HUES6 (cell line): ENCODE results near the gene FAM124B.
A peak's percentile ranks its signal among the peaks of the same experiment; 100 is the strongest.

ENCODE experiments used
- H3K27ac ChIP-seq: 2 replicates; pipeline ENCODE4 v1.7.0; 2013; ENCODE audit warnings: low read depth, mild to moderate bottlenecking, low read length, inconsistent platforms
- H3K27me3 ChIP-seq: 2 replicates; pipeline ENCODE4 v1.6.1; 2013; ENCODE audit warnings: low read length; ENCODE audit not compliant: control insufficient read depth, insufficient read depth
- H3K36me3 ChIP-seq: 2 replicates; pipeline ENCODE4 v1.6.1; 2013; ENCODE audit warnings: low read length; ENCODE audit not compliant: control insufficient read depth, insufficient read depth
- H3K4me1 ChIP-seq: 2 replicates; pipeline ENCODE4 v1.6.1; 2013; ENCODE audit warnings: low read length; ENCODE audit not compliant: control insufficient read depth, insufficient read depth
- H3K4me3 ChIP-seq: 2 replicates; pipeline ENCODE4 v1.5.1; 2013; ENCODE audit warnings: low read depth, low read length
- H3K9ac ChIP-seq: one replicate; pipeline ENCODE4 v1.6.1; 2013; ENCODE audit warnings: mild to moderate bottlenecking, low read length
- H3K9me3 ChIP-seq: 2 replicates; pipeline ENCODE4 v1.6.1; 2013; ENCODE audit warnings: low read depth, low read length; ENCODE audit not compliant: control insufficient read depth, insufficient read depth

The FAM124B gene

DNA sequence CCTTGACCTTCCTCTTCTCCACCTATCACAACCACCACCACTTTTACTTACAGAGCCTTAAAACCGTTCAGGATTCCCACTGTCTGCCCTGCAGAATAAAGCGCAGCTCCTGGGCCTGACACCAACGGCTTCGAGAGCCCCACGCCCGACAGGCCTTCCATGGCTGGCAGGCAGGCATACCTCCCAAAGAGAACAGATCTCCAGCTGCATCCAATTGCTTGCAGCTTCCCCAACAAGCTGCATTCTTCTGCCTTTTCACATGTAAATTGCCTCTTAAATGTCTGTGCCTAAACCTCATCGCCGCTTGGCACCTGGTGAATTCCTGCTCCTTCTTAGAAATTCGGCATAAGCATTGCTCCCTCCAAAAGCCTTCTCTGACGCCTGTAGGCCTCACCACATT, 31.5 kb upstream of the FAM124B start:
- Histone ChIP-seq H3K4me3 (peak overlapping the region; percentile 5; the same call in 1 of the 2 replicates), H3K9me3 (peaks cover 34% of the 10 kb centered on the region), H3K9ac (no peak overlapping the region), H3K27ac (peak overlapping the region; percentile 70), H3K4me1 (peaks cover 10% of the 10 kb centered on the region; the same call in 1 of the 2 replicates), H3K36me3 (no peaks in the 10 kb centered on the region), H3K27me3 (no peaks in the 10 kb centered on the region)

DNA sequence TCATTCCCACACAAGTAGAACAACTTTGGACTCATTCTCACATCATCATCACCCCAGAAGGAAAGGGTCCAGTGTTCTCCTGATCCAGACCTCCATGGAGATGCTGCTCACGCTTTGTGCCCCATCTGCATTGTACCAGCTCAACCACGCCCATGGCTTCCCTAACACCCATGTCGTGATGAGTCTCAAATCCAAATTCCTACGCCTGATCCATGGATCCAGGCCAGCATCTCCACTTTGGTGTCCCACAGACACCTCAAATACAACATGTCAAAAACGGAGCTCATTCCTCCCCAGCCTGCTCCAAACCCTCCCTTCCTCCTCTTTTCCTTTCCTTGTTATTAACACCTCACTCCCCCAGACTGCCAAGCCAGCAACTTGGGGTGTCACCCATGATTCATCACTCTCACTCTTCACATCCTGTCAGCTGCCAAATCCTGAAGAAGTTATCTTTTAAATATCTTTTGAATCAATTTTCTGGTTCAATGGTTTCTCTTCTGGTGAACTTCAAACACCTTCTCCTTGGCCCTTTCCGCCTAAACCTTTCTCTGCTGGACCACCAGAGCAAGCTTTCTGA, 30.2 kb upstream of the FAM124B start:
- Histone ChIP-seq H3K9ac (no peak overlapping the region), H3K27ac (no peak overlapping the region), H3K9me3 (peaks cover 30% of the 10 kb centered on the region), H3K4me3 (no peak overlapping the region), H3K36me3 (no peaks in the 10 kb centered on the region), H3K27me3 (no peaks in the 10 kb centered on the region), H3K4me1 (peaks cover 10% of the 10 kb centered on the region; the same call in 1 of the 2 replicates)

- peaks cover 10% of the 10 kb centered on the region; the same call in 1 of the 2 replicates for H3K4me1 ChIP-seq
- no peak overlapping the region for H3K4me3 ChIP-seq
- no peaks in the 10 kb centered on the region for H3K27me3 ChIP-seq
- H3K9me3 ChIP-seq: peaks cover 42% of the 10 kb centered on the region
- no peak overlapping the region for H3K27ac ChIP-seq
- no peaks in the 10 kb centered on the region for H3K36me3 ChIP-seq
- H3K9ac ChIP-seq: no peak overlapping the region
These were observed 27.5 kb upstream of the FAM124B start for GRCh38 chr2:224429441-224429810.

DNA sequence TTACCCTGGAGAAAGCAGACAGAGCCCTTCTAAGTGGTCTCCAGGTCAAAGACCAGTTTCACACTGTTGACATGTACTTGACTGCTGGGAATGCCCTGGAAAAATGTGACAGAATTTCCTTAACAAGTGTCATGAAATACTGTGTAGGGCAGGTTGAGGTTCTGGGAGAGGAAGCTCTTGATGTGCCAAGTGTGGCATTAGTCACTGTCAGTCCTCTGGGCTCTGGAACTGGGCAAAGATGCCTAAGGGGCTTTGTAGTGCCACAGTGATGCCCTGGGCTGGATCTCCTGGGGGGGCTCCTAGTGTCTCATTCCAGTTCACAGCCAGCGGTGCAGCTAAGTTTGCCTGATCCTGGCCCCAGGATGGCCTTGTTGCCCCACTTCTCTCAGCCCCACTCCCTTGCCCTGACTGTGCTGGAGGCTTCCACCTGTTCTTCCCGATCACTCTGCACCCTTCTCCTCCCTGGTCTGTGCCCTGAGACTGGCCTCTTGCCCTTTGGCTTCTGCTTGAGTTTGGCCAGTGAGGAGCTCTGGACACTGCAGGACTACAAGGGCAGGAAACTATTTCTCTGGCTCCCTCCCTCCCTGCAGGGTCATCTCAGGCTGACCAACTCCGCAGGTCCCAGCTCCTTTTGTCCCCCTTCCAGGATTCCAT, 27.0 kb upstream of the FAM124B start:
- H3K36me3 ChIP-seq: no peaks in the 10 kb centered on the region
- H3K4me1 ChIP-seq: peaks cover 6% of the 10 kb centered on the region; the same call in 1 of the 2 replicates
- no peak overlapping the region for H3K9ac ChIP-seq
- H3K27me3 ChIP-seq: no peaks in the 10 kb centered on the region
- no peak overlapping the region for H3K27ac ChIP-seq
- no peak overlapping the region for H3K4me3 ChIP-seq
- H3K9me3 ChIP-seq: peaks cover 46% of the 10 kb centered on the region

DNA sequence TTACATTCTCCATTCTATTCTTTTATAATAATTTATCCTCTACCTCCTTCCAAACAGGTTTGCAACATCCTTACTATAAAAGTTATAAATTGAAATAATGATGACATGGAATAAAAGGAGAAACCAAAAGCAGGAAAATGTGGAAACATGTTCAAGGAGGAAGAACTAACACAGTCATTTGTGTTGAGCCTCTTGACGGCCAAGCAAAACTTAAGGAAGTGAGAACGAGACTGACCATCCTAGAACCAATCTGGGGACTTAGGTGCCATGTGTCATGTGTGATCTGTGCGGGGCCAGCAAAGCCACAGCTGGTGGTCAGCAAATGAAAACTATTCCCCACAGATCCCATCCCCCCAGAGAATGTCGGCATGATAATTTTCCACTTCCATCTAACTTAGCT, 25.6 kb upstream of the FAM124B start:
- peaks cover 45% of the 10 kb centered on the region for H3K9me3 ChIP-seq
- no peak overlapping the region for H3K9ac ChIP-seq
- H3K36me3 ChIP-seq: no peaks in the 10 kb centered on the region
- no peaks in the 10 kb centered on the region for H3K27me3 ChIP-seq
- no peak overlapping the region for H3K27ac ChIP-seq
- no peaks in the 10 kb centered on the region for H3K4me1 ChIP-seq
- no peak overlapping the region for H3K4me3 ChIP-seq

DNA sequence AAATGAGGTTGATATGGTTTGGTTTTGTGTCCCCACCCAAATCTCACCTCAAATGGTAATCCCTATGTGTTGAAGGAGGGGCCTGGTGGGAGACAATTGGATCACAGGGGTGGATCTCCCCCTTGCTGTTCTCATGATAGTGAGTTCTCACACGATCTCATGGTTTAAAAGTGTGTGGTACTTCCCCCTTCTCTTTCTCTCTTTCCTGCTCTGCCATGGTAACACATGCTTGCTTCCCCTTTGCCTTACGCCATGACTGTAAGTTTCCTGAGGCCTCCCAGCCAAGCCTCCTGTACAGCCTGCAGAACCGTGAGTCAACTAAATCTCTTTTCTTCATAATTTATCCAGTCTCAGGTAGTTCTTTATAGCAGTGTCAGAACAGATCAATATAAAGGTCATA, 24.7 kb upstream of the FAM124B start:
- no peaks in the 10 kb centered on the region for H3K27me3 ChIP-seq
- H3K4me3 ChIP-seq: no peak overlapping the region
- H3K9me3 ChIP-seq: peaks cover 38% of the 10 kb centered on the region

GRCh38 chr2:224421065-224421464, 19.2 kb upstream of the FAM124B start:
- Histone ChIP-seq H3K4me1 (peaks cover 15% of the 10 kb centered on the region; the same call in 1 of the 2 replicates), H3K4me3 (no peak overlapping the region), H3K36me3 (no peaks in the 10 kb centered on the region), H3K27me3 (no peaks in the 10 kb centered on the region), H3K9me3 (peaks cover 14% of the 10 kb centered on the region), H3K27ac (no peak overlapping the region), H3K9ac (no peak overlapping the region)

More for the DNA sequence above, 24.7 kb upstream of the FAM124B start:
- Histone ChIP-seq H3K9ac (no peak overlapping the region), H3K4me1 (no peaks in the 10 kb centered on the region), H3K36me3 (no peaks in the 10 kb centered on the region), H3K27ac (no peak overlapping the region)

GRCh38 chr2:224417947-224418346, 16.0 kb upstream of the FAM124B start:
- peak overlapping the region; percentile 48; the same call in 1 of the 2 replicates for H3K27ac ChIP-seq
- H3K27me3 ChIP-seq: no peaks in the 10 kb centered on the region
- no peak overlapping the region; the same call in 1 of the 2 replicates for H3K4me3 ChIP-seq
- no peak overlapping the region for H3K9ac ChIP-seq
- H3K9me3 ChIP-seq: peaks cover 3% of the 10 kb centered on the region
- peaks cover 15% of the 10 kb centered on the region; the same call in 1 of the 2 replicates for H3K4me1 ChIP-seq
- no peaks in the 10 kb centered on the region for H3K36me3 ChIP-seq

DNA sequence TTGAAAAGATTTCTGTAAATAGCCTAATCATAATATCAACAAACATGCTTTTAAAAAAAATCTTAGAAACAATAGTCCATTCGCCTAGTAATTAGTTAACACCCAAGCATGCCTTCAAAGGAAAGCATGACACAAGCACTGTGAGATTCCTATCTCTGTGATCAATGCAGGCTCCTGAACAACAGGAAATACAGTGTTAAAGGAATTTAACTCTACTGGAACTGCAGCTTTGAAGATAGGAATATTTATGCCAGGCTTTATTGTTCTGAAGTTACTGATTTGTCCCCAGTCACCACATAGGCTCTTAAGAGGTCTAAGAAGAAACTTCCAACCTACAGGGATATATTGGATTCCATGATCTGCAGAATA, 15.4 kb upstream of the FAM124B start:
- Histone ChIP-seq H3K27me3 (no peaks in the 10 kb centered on the region), H3K36me3 (no peaks in the 10 kb centered on the region), H3K4me1 (peaks cover 15% of the 10 kb centered on the region; the same call in 1 of the 2 replicates), H3K4me3 (no peak overlapping the region), H3K9me3 (peaks cover 3% of the 10 kb centered on the region), H3K9ac (no peak overlapping the region), H3K27ac (peak overlapping the region; percentile 48; the same call in 1 of the 2 replicates)

DNA sequence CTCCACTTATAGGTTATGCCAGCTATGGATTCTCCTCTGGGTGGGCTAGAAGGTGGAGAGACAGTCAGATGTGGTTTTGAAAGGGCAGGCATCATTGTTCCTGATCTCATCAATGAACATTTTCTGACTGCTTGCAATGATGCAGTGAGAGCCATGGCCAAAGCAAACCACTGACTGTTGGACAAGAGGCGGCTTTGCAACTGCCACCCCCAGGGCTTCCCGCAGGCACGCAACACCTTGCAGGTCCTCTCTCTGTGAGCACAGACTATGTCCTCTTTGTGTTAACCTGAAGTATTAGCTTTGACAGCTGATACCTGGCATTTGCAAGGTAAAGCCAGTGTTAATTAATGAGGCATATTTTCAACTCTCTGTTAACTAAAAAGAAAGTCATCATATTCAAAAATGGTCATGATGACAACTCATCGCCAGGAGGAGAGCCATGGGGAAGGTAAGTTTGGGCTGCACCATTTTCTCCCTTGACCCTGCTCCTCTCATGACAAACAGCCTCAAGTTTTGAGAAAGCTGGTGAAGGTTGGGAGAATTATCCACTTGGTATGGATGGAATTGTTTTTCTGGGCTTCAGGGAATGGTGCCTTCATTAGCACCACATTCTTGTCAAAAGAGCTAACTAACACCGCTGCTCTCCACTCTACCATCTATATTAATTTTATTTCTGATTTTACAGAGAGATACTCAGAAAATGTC, 14.9 kb upstream of the FAM124B start:
- Histone ChIP-seq H3K4me1 (peaks cover 15% of the 10 kb centered on the region; the same call in 1 of the 2 replicates), H3K36me3 (no peaks in the 10 kb centered on the region), H3K27me3 (no peaks in the 10 kb centered on the region), H3K9ac (no peak overlapping the region), H3K27ac (no peak overlapping the region), H3K4me3 (no peak overlapping the region), H3K9me3 (peaks cover 3% of the 10 kb centered on the region)

GRCh38 chr2:224413381-224413780, 11.5 kb upstream of the FAM124B start:
- no peak overlapping the region for H3K27ac ChIP-seq
- no peaks in the 10 kb centered on the region for H3K27me3 ChIP-seq

More at GRCh38 chr2:224413381-224413780, 11.5 kb upstream of the FAM124B start:
- no peak overlapping the region for H3K4me3 ChIP-seq
- peaks cover 15% of the 10 kb centered on the region; the same call in 1 of the 2 replicates for H3K4me1 ChIP-seq
- no peak overlapping the region for H3K9ac ChIP-seq
- no peaks in the 10 kb centered on the region for H3K9me3 ChIP-seq
- H3K36me3 ChIP-seq: no peaks in the 10 kb centered on the region
